IPS DF 6.9 (cell line): Measurements from ENCODE around the gene CAPZA1.

Source experiments
- DNase-seq: peaks from one replicate; pipeline ENCODE4 v3.0.0-alpha.2; 2013; ENCODE audit warnings: low read depth, low spot score
- H3K27ac ChIP-seq: one replicate; pipeline ENCODE4 v1.5.1; 2013; ENCODE audit warnings: low read length, control low read depth
- H3K27me3 ChIP-seq: 2 replicates; pipeline ENCODE4 v1.6.1; 2013; ENCODE audit warnings: mild to moderate bottlenecking, low read length; ENCODE audit not compliant: control insufficient read depth, insufficient read depth
- H3K36me3 ChIP-seq: 2 replicates; pipeline ENCODE4 v1.6.1; 2013; ENCODE audit warnings: low read length; ENCODE audit not compliant: control insufficient read depth, insufficient read depth
- H3K4me1 ChIP-seq: 2 replicates; pipeline ENCODE4 v1.6.1; 2013; ENCODE audit warnings: low read length; ENCODE audit not compliant: control insufficient read depth, insufficient read depth
- H3K4me3 ChIP-seq: 2 replicates; pipeline ENCODE4 v1.5.1; 2013; ENCODE audit warnings: mild to moderate bottlenecking, low read length
- H3K9me3 ChIP-seq: 2 replicates; pipeline ENCODE4 v1.6.1; 2013; ENCODE audit warnings: low read length, inconsistent platforms; ENCODE audit not compliant: control insufficient read depth, insufficient read depth
- WGBS: extraction: QIAGEN DNeasy Blood & Tissue Kit; methylation state at CpG from one replicate; pipeline ENCODE4 v1.1.7; 2013; ENCODE audit warnings: mixed read lengths, missing lambda C conversion rate; ENCODE audit not compliant: insufficient read length, insufficient coverage; 5-methylcytosine and 5-hydroxymethylcytosine counted together

The CAPZA1 gene

GRCh38 chr1:112714313-112715263 is 95.0 kb downstream of the CAPZA1 start:
- no peak for DNase-seq

GRCh38 chr1:112715264-112716053 is 95.8 kb downstream of the CAPZA1 start, which contains the start of gene PPM1J:
Gene PPM1J, minus strand, starts transcription at chr1:112715332. Its CDS starts 31 bp downstream, at chr1:112715301.
- Histone ChIP-seq H3K4me1 (peaks cover 13% of the 10 kb centered on the region), H3K27ac (no peak within 1 kb of the TSS), H3K9me3 (no peaks in the 10 kb centered on the region), H3K4me3 (peak within 1 kb of the TSS; percentile 74), H3K27me3 (no peaks in the 10 kb centered on the region; the same call in 1 of the 2 replicates), H3K36me3 (no peaks in the 10 kb centered on the region)
- no CpG with 5 or more reads among the region's 51 CpGs for WGBS
- peak; percentile 84 for DNase-seq

More at GRCh38 chr1:112714313-112715263, 95.0 kb downstream of the CAPZA1 start:
- Histone ChIP-seq H3K4me3 (peak overlapping the region; percentile 74), H3K27me3 (no peaks in the 10 kb centered on the region; the same call in 1 of the 2 replicates), H3K4me1 (peaks cover 13% of the 10 kb centered on the region), H3K36me3 (peaks cover 4% of the 10 kb centered on the region; the same call in 1 of the 2 replicates), H3K27ac (no peak overlapping the region), H3K9me3 (no peaks in the 10 kb centered on the region)
- no CpG with 5 or more reads among the region's 86 CpGs for WGBS

GRCh38 chr1:112716133-112716720 is 96.6 kb downstream of the CAPZA1 start:
- H3K4me3 ChIP-seq, result no peak overlapping the region; the same call in 1 of the 2 replicates
- no peak overlapping the region for H3K27ac ChIP-seq
- H3K9me3 ChIP-seq, result no peaks in the 10 kb centered on the region
- WGBS, result no CpG with 5 or more reads among the region's 13 CpGs
- peaks cover 13% of the 10 kb centered on the region for H3K4me1 ChIP-seq
- peak; percentile 96 for DNase-seq
- no peaks in the 10 kb centered on the region for H3K36me3 ChIP-seq
- H3K27me3 ChIP-seq, result no peaks in the 10 kb centered on the region; the same call in 1 of the 2 replicates

- Histone ChIP-seq H3K36me3 (no peaks in the 10 kb centered on the region), H3K27ac (no peak overlapping the region), H3K4me3 (no peak overlapping the region), H3K4me1 (peaks cover 7% of the 10 kb centered on the region), H3K9me3 (no peaks in the 10 kb centered on the region), H3K27me3 (no peaks in the 10 kb centered on the region; the same call in 1 of the 2 replicates)
- no CpG with 5 or more reads among the region's 2 CpGs for WGBS
- DNase-seq, result no peak
These were observed 97.7 kb downstream of the CAPZA1 start for GRCh38 chr1:112717263-112717873.

- H3K9me3 ChIP-seq, result no peaks in the 10 kb centered on the region
- DNase-seq, result no peak
- WGBS, result no CpG with 5 or more reads among the region's 44 CpGs
- no peaks in the 10 kb centered on the region; the same call in 1 of the 2 replicates for H3K27me3 ChIP-seq
- H3K4me1 ChIP-seq, result peaks cover 7% of the 10 kb centered on the region
- H3K4me3 ChIP-seq, result no peak overlapping the region
- no peak overlapping the region for H3K27ac ChIP-seq
- no peaks in the 10 kb centered on the region for H3K36me3 ChIP-seq
These were observed 99.2 kb downstream of the CAPZA1 start for GRCh38 chr1:112718691-112719418.

- H3K4me3 ChIP-seq, result no peak overlapping the region
- no peaks in the 10 kb centered on the region for H3K9me3 ChIP-seq
- no peak overlapping the region for H3K27ac ChIP-seq
- H3K36me3 ChIP-seq, result no peaks in the 10 kb centered on the region
- H3K4me1 ChIP-seq, result peaks cover 7% of the 10 kb centered on the region
- no peak for DNase-seq
- no peaks in the 10 kb centered on the region; the same call in 1 of the 2 replicates for H3K27me3 ChIP-seq
- WGBS, result no CpG with 5 or more reads among the region's 2 CpGs
These were observed 100.1 kb downstream of the CAPZA1 start for GRCh38 chr1:112719706-112720105.

- H3K36me3 ChIP-seq, result no peaks in the 10 kb centered on the region
- H3K27ac ChIP-seq, result no peak overlapping the region
- no peak for DNase-seq
- H3K4me1 ChIP-seq, result peaks cover 7% of the 10 kb centered on the region
- WGBS, result no CpG with 5 or more reads among the region's 3 CpGs
- H3K27me3 ChIP-seq, result no peaks in the 10 kb centered on the region; the same call in 1 of the 2 replicates
- no peak overlapping the region for H3K4me3 ChIP-seq
- H3K9me3 ChIP-seq, result no peaks in the 10 kb centered on the region
These were observed 101.2 kb downstream of the CAPZA1 start for GRCh38 chr1:112720800-112721199.
